T follicular helper cell (primary cell): Measurements from ENCODE around the gene CPZ.

Experiments
- DNase-seq: peaks from one replicate; pipeline ENCODE4 v3.0.0-alpha.2; 2020; ENCODE audit warnings: low read depth
- total RNA-seq, 2 experiments: gene quantifications; one replicate each; lab custom pipeline; 2026; lab: John Stamatoyannopoulos, UW

The CPZ gene
- 0 reads per million in 2 experiments for total RNA-seq

DNA sequence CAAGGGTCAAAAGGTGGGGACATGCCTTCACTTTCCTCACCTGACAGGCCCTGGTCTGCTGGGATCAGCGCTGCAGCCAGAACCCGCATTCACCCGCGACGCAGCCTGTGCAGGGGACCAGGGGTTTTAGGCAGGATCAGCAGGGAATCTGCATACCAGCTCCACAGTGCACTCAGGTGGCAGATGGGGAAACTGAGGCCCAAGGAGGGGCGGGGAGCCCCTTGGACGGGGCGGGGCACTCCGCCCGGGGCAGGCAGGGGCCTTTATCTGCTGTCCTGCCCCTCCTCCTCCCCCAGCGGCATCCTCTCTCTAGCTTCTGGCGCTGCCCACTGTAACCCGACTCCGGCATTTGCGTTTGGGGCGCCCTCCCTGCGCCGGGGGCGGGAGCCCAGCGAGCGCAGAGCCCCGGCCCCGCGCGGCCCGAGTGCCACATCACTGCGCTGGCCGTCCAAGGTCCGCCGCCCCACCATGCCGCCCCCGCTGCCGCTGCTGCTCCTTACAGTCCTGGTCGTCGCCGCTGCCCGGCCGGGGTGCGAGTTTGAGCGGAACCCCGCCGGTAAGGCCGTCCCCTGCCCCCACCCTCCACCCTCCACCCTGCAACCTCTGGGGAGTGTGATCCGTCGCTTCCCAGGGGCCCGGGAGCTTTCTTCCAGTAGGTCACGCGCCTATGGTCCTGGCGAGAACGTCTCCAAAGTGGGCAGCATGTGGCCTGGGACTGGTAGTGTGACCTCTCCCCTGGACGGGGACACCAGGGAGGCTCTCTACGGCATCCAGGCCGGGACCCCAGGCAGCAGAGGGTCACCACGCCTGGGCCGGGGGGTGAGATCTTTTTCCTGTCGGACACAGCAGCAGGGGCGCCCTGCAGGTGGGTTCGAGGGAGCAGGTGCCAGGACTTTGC is at the start of gene CPZ:
TSS of gene CPZ (plus strand) at position 400 of the 898 bp plus-strand sequence. CDS start at position 469, 69 bp downstream.
- no peak for DNase-seq

DNA sequence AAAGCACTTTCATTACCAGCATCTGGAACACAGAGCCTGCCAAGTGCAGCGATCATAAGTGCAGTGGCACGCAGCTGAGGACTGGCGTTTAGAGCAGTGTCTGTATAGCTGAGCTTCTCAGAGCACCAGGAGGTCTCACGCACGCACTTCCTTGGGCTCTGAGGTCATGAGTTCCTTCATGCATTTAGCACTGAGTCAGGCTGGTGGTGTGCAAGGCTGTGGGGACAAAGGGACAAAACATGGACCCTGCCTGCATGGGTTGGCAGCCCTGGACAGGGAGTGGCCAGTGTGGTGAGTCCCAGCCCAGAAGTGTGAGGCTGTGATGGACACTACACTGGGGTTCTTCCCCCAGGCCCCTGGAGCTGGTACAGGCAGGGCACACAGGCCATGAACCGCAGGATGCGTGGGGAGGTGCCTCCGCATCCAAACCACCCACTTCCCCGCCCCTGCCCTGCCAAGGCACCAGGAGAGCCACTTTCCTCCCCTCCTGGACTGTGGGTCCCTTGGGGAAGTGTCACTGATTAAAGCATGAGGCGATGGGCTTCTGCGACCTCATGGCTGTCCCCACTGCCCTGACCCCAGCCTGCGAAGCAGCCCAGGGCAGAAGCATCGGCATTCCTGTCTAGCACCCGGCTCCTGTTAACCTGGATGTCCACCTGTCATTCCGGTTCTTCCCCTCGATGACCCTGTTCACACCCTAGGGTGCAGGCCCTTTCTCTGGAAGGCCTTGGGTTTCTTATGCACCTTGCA is 49.6 kb upstream of the CPZ start:
- DNase-seq, result no peak

DNA sequence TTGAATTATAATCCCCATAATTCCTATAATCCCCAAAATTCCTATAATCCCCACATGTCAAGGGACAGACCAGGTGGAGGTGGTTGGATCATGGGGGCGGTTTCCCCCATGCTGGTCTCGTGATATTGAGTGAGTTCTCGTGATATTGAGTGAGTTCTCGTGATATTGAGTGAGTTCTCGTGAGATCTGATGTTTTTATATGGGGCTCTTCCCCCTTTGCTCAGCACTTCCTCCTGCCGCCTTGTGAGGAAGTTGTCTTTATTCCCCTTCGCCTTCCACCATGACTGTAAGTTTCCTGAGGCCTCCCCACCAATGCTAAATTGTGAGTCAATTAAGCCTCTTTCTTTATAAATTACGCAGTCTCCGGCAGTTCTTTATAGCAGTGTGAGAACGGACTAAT is 48.9 kb upstream of the CPZ start:
- DNase-seq, result no peak

DNA sequence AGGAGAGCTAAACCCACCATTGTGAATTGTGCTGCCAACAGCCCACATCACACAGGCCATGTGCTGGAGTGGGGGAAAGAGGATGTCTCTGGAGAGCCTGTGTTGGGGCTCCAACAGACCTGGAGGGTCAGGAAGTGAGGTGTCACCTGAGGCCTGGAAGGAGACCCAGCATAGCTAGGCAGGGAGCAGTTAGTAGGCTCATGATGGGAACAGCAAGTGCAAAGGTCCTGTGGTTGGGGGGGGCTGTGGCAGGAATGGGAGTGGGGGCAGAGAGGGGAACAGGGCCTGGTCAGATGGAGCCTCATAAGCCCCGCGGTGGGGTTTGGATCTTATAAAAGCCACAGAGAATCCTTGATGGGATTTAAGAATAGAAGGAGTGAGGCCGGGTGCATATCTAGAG is 48.3 kb upstream of the CPZ start:
- DNase-seq, result no peak

DNA sequence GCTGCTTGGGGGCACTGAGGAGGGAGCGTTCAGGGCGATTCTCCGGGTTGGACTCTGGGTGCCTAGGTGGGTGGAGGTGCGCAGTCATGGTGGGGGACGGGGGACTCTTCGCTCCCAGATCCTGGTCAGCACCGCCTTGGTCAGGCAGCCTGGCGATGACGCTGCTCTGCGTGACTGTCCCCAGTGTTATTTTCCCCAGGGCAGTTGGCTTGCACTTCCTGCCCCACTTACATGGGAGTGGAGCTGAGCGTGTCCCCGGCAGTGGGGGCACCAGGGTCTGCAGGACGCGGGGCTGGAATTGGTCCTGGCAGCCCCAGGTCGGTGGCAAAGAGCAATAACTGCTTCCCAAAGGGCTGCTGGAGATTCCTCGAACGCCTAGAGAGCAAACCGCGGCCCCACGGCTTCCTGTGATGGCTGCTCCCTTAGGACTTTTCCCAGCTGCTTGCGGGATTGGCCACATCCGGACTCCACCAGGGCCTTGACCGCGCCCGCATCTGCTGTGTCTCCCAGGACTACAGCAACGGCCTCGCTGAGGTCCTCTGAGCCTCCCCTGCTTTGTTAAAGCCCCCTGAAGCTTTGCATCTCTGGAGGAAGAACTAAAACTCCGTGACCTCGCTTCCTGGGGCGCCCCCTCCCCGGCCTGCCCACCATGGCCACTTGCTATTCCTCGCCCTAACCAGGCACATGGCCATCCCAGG is 47.7 kb upstream of the CPZ start:
- no peak for DNase-seq

DNA sequence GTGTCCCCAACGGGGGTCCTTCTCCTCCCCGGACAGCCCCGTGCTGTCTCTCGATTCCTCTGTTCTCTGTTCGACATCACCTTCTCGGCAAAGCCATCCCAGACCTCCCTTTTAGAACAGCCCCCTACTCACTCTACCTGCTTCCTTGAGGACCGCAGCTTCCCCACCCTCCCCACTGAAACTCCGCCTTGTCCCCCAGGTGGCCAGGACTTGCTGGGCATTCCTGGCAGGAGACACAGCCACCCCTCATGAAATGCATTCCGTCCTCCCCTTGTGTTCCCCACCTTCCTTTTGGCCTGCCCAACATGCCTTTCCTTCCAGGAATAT is 47.2 kb upstream of the CPZ start:
- DNase-seq, result no peak

DNA sequence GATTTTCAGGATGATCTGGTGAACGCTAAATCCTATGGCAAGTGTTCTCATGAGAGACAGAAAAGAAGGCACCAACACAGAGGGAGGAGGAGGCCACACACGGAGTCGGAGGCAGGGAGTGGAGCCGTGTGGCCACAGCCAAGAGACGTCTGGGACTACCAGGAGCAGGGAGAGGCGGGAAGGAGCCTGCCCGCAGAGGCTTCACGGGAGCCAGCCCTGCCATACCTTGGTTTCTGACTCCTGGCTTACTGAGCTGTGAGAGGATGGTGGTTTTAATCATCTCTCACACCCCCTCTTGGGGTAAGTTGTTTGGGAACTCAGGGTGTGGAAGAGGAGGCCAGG is 45.8 kb upstream of the CPZ start:
- no peak for DNase-seq

DNA sequence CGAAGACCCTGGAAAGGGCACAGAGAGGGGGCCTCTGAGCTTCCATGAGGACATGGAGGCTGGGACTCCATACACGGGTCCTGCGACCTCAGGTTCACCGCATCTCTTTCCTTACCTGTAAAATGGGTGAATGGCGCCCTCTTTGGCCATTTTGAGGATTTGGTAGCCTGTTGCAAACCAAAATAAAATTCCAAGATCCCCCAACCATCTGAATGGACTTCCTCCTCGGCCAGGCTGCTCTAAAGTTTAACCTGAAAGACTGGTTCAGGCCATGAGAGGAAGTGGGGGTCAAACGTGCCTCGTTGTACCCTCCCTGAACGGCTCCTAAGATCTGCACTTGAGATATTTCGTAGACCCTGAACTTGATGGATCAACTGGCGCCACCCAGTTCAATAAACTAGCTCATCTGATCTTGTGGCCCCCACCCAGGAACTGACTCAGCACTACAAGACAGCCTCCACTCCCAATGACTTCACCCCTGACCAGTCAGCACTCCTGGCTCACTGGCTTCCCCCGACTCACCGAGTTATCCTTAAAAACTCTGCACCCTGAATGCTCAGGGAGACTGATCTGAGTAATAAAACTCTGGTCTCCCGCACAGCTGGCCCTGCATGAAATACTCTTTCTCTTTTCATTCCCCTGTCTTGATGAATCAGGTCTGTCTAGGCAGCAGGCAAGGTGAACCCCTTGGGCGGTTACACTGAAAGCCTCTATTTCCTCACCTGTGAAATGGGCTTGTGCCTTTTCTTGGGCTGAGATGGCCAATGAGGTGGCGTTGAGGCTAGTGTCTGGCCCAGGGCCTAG is 45.3 kb upstream of the CPZ start:
- DNase-seq, result no peak

DNA sequence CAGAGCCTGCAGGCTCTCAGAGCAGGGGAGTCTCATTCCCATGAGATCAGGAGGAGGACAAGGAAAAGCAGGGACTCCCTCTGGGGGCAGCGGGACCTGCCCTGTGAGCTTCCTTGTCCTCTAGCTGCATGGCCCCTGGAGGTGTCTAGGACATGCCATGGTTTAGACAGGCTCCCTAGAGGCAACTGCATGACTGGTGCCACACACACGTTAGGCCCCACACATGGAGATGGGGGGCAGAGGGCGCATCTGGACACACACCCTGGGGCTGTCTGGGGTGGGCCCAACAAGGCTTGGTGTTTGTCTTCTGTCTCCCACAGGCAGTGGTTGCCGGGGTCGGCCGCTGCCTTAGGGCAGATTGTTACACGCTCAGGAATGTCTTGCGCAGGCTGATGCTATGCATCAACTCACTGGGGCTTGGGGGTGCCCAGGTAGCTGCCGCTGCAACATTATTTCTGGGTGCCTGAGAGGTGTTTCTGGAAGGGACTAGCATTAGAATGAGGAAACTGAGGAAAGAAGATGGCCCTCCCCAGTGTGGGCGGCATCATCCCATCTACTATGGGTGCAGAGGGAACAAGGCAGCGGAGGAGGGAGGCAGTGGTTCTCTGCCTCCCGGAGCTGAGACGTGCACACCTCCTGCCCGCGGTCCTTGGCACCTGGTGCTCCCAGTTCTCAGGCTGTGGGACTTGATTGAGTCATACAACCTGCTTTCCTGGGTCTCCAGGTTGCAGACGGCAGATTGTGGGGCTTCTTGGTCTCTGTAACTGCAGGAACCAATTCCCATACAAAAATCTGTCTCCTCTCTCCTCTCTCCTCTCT is 44.4 kb upstream of the CPZ start:
- no peak for DNase-seq

DNA sequence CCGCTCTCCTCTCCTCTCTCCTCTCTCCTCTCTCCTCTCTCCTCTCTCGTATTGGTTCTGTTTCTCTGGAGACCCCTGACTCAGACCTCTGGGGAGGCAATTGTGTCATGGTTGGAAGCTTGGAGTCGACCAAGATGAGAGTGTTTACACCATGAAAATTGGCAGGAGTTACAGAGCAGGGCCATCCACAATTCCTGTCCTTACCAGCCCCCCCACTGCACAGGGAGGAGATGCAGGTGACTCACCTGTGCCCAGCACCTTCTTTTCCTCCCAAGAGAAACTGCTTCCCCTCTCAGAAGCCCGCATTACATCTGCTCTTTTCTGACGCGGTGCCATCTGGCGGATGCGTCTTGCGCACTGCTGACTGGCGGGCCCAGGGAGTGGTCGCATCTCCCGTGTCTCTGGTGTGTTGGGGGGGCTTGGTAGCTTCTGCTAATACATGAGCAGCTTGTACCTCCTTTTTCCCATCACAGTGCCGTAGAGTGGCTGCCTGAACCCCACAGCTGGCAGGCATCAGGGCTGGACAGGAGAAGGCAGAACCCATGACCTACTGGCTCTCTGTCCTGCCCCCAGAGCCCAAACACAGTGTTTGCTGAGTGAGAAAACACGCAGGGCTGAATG is 43.7 kb upstream of the CPZ start:
- DNase-seq, result no peak

DNA sequence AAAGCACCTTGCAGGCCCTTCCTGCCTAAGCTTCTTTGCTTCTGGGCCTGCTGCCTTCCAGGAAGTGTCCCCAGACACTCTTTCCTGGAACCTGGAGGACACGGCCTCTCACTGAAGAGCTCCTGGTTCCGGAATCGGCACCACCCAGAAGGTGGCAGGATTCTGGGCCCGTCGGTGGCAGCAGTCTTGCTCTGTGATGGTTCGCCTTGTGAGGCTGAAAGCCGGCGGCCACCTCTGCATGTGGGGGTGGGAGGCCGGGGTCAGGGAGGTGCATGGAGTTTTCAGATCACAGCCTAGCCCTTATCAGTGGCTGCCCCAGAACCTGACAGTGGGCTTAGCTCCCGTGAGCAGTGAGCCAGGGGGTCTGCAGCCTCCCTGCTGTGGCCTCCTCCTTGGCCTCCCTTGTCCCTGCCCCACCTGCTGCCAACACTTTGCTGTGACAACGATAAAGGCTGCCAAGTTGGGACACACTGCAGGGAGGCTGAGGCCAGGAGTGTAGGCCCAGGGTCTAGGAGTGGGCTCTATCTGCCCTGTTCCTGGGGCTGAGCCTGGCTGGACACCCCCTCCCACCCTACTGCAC is 43.1 kb upstream of the CPZ start:
- DNase-seq, result no peak

DNA sequence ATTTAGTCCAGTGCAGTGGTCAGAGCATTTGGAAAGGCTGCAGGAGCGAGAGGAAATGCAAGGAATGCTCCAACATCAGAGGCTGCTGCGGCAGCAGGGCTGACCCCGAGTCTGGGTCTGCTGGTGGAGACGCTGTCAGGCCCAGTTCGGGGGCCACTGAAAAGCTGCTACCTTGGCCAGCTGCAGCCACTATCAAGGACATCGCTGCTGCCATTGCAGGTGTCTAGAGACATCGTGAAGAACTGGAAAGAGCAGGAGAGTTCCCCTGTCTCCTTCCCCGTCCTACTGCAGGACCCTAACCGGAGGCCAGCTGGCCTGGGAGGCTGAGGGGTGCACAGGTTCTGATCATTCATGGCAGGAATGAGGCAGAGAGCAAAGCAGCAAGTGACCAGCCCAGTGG is 41.9 kb upstream of the CPZ start:
- DNase-seq, result no peak

DNA sequence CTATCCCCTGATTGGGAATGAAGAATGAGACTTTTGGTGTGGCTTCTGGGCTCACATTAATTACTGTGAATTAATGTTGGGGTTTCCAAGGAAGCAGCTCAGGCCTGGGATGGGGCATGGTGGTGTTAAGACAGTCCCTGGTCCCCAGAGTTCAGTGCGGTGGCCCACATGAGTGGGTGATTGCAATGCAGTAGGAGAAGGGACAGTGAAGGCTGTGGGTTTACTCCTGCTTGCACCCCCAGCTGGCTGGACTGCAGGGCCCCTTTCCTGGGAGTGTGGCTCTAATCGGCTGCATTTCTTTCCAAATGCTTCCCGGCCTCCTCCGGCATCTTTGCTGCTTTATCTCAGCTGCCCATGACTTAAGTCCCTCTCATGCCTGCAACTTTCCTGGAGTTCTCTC is 40.5 kb upstream of the CPZ start:
- DNase-seq, result no peak

DNA sequence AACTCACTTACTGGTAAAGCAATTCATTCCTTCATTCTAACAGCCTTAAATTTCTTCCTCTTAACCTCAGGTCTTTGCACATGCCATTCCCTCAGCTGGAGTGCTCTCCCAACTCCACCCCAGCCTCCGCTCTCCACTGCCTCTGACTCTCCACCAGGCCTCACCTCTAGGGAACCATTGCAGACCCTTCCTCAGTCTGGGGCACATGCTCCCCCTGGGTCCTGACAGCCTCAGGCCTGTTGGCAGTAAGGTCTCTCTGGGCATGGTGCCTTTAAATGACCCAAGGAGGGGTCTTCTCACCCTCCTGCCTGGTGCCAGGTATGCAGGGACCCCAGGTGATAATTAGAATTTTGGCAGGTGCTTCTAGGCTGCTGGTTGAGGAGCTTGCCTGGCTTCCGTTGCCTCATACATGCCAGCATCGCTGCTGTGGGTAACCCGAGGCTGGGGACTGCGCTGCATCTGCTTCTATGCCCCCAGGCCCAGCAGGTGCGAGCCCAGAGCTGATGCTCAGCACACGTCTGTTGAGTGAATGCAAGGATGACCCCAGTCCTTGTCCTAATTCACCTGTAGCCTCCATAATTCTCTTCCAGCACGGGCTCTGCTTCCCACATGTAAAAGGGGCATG is 39.9 kb upstream of the CPZ start:
- no peak for DNase-seq

DNA sequence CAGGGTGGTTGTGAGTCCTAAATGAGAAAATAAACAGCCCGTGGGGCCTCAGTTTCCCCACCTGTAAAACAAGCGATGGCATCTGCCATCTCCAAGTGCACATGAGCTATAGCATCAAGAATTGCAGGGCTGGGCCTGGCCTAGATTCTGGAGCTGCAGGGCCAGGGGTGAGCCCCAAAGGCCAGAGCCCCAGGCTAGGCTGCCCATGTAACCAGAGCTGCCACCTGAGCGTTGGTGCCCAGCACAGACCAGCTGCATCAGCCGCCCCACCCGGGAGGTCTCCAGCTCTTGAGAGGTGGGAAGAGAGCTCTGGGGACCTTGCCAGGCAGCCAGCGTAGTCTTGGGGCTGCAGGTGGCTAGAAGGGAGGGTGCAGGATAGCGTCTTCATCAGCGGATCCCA is 39.3 kb upstream of the CPZ start:
- DNase-seq, result no peak

DNA sequence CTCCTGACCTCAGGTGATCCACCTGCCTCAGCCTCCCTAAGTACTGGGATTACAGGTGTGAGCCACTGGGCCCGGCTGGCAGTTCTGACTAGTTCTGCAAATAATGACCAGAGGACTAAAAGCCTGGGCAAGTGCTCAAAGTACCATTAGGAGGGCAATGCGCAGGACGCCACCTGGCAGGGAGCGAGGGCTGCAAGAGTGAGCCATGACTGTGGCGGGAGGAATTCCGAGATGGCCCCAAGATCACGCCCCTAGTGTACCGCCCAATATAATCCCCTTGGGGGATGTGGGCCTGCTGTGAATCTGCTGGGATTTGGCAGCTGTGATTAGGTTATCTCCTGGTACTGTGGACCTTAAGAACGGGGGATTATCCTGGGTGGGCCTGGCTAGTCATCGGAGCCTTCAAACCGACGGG is 38.6 kb upstream of the CPZ start:
- DNase-seq, result no peak

DNA sequence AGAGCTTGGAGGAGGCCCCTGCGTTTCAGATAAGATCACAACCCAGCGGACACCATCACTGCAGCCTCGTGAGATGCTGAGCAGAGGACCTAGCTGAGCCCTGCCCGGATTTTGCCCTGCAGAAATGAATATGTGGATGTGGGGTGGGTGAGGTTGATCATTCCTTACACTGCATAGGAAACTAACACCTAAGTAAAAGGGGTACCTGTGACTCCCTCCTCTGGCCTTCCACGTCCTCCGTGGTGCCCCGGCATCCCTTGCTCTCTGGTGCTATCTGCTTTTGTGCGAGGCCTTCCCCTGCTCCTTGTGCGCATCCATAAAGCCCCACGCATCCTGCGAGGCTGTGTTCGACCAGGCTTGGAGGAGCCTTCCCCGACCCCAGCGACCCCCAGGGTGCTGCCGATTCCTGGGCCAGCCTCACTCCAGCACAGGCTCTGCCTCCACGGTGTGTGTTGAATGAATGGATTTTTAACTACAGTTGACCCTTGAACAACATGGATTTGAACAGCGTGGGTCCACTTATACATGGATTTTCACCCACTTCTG is 37.9 kb upstream of the CPZ start:
- DNase-seq, result no peak

DNA sequence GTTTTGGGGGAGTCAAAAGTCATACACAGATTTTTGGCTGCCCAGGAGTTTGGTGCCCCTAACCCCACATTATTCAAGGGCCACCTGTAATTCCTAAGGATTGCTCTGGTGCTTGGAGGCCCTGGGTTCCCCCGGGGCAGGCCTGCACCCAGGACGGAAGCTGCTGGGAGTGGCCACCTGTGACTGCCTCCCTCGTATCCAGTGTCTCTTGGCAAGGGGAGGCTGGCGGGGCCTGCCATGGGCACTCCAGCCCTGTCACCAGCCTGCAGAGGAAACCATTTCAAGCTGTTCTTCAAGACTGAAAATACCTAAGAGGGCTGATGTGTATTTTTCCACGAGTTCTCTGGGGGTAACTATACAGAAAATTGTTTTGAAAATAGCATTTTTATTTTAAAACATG is 36.8 kb upstream of the CPZ start:
- no peak for DNase-seq

DNA sequence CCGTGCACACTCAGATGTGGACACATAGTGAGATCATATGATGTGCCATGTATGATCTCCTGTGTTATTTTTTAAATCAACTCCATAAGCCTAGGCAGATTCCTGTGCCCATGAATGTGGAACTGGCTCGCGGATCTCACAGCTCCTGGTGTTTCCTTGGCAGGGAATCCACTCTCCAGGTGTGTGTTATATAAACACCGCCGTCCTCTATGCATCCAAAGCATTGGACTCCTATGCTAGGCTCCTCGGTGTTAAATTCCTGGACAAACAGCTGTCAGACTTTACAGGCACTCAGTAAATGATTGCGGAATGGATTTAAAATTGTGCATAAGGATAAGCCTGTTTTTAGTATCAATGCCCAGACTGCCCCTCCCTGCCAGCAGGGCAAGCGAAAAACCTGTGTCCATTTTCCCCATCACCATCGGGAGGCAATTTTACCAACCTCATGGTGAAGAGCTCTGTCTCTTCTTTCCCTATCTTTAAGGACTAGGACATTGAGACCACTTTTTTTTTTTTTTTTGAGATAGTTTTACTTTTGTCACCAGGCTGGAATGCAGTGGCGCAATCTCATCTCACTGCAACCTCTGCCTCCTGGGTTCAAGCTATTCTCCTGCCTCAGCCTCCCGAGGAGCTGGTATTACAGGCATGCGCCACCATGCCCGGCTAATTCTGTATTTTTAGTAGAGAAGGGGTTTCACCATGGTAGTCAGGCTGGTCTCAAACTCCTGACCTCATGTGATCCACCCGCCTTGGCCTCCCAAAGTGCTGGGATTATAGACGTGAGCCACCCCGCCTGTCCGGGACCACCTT is 36.0 kb upstream of the CPZ start:
- DNase-seq, result no peak
